ENCODE results near the gene PMPCA.

GRCh38 chr9:136399176-136400037 lies 11.1 kb upstream of the PMPCA start:
- TF ChIP-seq CTCF (IDR thresholded peaks at IDR 0.05; ENCODE audit: control extremely low read depth in 1 of 3, insufficient read depth in 1 of 3, low read depth in 1 of 3, low read length in 3 of 3) (no peak), SRF (IDR thresholded peaks at IDR 0.05; ENCODE audit: low read depth, low read length) (no peak), POLR2A (IDR thresholded peaks at IDR 0.05; ENCODE audit: control extremely low read depth in 1 of 2, low read depth in 2 of 2, low read length in 2 of 2) (0 out of 3 replicates have a peak, but pooled peaks of 1 of the 2 experiments have one; percentile 24), EZH2 (IDR thresholded peaks at IDR 0.05; ENCODE audit: low read depth, low read length, severe bottlenecking) (no peak), TAF1 (IDR thresholded peaks at IDR 0.05; ENCODE audit: low read depth, low read length) (no peak), YY1 (IDR thresholded peaks at IDR 0.05; ENCODE audit: low read depth, low read length) (no peak), BRCA1 (IDR thresholded peaks at IDR 0.05; ENCODE audit: low read depth, low read length) (no peak), TBP (IDR thresholded peaks at IDR 0.05; ENCODE audit: low read depth, low read length) (no peak), RAD21 (IDR thresholded peaks at IDR 0.05 in 1 of 2, conservative IDR thresholded peaks at IDR 0.05 in 1 of 2; ENCODE audit: low read depth in 2 of 2, low read length in 2 of 2) (no peak), SIX5 (IDR thresholded peaks at IDR 0.05; ENCODE audit: low read depth, low read length) (no peak), E2F6 (IDR thresholded peaks at IDR 0.05) (no peak), SIN3A (conservative IDR thresholded peaks at IDR 0.05 in 1 of 2, IDR thresholded peaks at IDR 0.05 in 1 of 2; ENCODE audit: low read depth in 1 of 2, low read length in 2 of 2) (no peak), PHF8 (conservative IDR thresholded peaks at IDR 0.05; ENCODE audit: low read depth, low read length) (no peak)

Measured in H1 (cell line).